ENCODE measurements around the gene PIP4K2A. TPM values are rescaled to one million over a fixed set of nuclear protein-coding genes. Genes with fewer than 3 reads are reported as not detected.

The PIP4K2A gene
- total RNA-seq, 2 experiments from 2014 or later = 107 to 108 TPM

DNA sequence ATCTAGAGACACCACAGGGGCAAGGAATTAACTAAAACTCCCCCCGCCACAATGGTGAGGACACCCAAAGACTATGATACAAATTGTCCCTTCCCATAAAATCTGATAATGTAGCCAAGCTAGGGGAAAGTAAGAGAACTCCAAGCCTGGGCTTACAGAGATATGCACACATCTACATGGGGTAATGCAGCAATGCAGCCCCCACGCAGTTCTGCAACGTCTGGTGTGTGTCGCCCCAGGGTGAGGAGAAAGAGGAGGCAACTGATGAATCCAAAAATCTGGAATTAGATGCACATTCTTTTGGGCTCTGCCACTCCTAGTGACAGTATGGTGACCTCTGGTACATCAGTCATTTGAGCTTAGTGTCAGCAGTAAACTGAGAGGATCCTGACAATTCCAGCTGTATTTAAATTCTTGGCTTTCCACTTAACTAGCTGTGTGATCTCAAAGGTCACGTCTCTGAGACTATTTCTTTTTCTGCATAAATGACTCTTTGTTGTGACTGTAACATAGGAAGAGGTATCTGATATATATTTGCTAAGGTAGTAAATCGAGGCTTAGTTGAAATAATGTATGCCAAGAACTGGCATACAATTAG lies 51.5 kb downstream of the PIP4K2A start:
- intact Hi-C loops (cut with micrococcal nuclease) = no loop called here
- peak overlapping the region; percentile 38 for H3K27ac Mint-ChIP-seq
- no peak overlapping the region for H3K4me3 Mint-ChIP-seq
- POLR2A ChIA-PET = no interaction called here
- H3K36me3 Mint-ChIP-seq = no peaks in the 10 kb centered on the region
- H3K4me1 Mint-ChIP-seq (ENCODE audit: low read depth) = peaks cover 77% of the 10 kb centered on the region
- CTCF ChIA-PET = interaction anchor here (0.7 to 0.9 kb wide), 3 partner anchors 9 to 327 kb away, joined by 3 to 4 read pairs (median 3); no protein-coding TSS in a partner anchor
- no peaks in the 10 kb centered on the region for H3K9me3 Mint-ChIP-seq
- no peak for DNase-seq
- no peaks in the 10 kb centered on the region for H3K27me3 Mint-ChIP-seq

DNA sequence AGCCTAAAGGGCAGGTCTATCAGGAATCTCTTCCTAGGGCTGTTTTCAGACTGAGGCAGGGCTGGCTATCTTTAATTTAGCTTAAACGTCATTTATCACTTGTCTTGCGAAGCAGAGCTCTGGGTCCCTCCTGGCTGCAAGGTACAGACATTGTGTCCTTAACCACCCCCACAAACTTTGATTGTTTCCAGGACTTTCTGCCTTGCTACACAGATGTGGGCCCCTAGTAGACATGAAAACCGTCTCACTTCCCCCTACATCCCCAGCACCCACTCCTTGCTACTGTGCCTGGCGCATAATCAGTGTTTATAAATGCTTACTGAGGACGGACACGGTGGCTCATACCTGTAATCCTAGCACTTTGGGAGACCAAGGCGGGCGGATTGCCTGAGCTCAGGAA lies 54.5 kb downstream of the PIP4K2A start:
- no peak for DNase-seq
- H3K4me3 Mint-ChIP-seq = no peak overlapping the region
- ChIA-PET POLR2A (interaction anchor here (0.6 to 0.9 kb wide), 2 partner anchors 11 to 54 kb away, joined by 3 read pairs; partner anchors contain the start of gene PIP4K2A), CTCF (no interaction called here)
- peaks cover 3% of the 10 kb centered on the region for H3K36me3 Mint-ChIP-seq
- intact Hi-C loops (cut with micrococcal nuclease) = loop anchor here (10.0 kb wide), 3 partner anchors 225 to 675 kb away; no protein-coding TSS in a partner anchor
- peaks cover 87% of the 10 kb centered on the region for H3K4me1 Mint-ChIP-seq (ENCODE audit: low read depth)
- H3K27me3 Mint-ChIP-seq = no peaks in the 10 kb centered on the region
- no peaks in the 10 kb centered on the region for H3K9me3 Mint-ChIP-seq
- peak overlapping the region; percentile 43 for H3K27ac Mint-ChIP-seq

DNA sequence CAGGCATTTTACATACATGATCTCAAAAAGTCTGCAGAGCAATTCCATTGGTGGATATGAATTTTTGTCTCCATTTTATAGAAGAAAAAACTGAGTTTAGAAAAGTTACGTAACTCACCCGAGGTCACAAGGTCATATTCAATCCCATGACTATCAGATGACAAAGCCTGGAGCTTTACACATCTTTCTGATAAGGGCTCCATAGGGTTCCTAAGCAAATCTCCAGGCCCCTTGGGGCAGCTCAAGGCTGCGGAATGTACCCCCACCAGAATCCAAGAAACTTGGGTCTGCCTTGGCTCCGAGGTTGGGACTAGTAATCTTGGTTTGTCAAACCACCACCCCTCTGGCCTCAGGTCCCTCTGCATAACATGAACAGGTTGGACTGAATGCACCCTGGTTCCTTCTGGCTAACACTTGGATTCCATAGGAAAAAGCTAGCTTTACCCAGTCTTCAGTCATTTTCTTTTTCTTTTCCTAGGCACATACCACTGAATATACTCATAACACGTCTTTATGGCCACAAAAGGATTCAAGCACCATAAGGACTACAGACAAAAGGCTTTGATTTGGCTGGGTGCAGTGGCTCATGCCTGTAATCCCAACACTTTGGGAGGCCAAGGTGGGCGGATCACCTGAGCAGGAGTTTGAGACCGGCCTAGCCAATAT lies 55.5 kb downstream of the PIP4K2A start:
- DNase-seq = no peak
- Mint-ChIP-seq H3K27ac (peak overlapping the region; percentile 84), H3K4me1 (ENCODE audit: low read depth) (peaks cover 89% of the 10 kb centered on the region), H3K4me3 (no peak overlapping the region), H3K36me3 (peaks cover 6% of the 10 kb centered on the region), H3K27me3 (no peaks in the 10 kb centered on the region), H3K9me3 (no peaks in the 10 kb centered on the region)
- intact Hi-C loops (cut with micrococcal nuclease) = loop anchor here (10.0 kb wide), 3 partner anchors 224 to 676 kb away; no protein-coding TSS in a partner anchor
- POLR2A ChIA-PET = interaction anchor here (1.4 kb wide), 1 partner anchor 10 kb away, joined by 4 read pairs; no protein-coding TSS in a partner anchor
- CTCF ChIA-PET = interaction anchor here (1.0 to 4.5 kb wide), 3 partner anchors 18 to 54 kb away, joined by 3 to 22 read pairs (median 4); no protein-coding TSS in a partner anchor

DNA sequence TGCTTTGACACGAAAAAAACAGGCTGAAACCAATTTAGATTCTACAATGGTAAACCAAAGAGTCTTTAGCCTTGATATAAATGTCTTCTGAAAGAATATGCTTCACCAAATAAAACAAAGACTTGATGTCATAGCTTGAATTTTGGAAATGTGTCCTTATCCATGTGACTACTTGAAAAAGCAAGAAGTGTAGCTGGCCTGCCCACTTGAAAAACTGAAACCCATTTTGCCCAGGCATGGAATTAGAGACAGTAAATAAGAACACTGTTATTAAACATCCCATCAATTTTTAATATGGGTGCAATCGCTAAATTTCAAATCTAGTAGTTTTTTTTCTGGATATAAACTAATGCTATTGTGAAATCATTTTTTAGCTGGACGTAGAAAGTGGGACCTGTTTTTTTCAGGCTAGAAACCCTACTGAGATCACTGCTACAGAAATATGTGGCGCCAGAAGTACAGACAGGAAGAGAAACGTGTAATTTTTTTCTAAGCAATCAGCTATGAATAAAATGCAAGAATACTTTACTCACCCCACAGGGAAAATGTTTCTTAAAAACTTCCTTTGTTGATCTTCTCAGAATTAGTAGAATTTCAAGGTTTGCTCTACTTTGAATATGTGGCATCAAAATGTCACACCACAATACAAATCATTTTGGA lies 56.7 kb downstream of the PIP4K2A start:
- Mint-ChIP-seq H3K9me3 (no peaks in the 10 kb centered on the region), H3K4me3 (peak overlapping the region; percentile 48), H3K36me3 (peaks cover 13% of the 10 kb centered on the region), H3K4me1 (ENCODE audit: low read depth) (peaks cover 94% of the 10 kb centered on the region), H3K27me3 (no peaks in the 10 kb centered on the region), H3K27ac (peak overlapping the region; percentile 84)
- POLR2A ChIA-PET = interaction anchor here (1.0 to 1.4 kb wide), 6 partner anchors 9 to 55 kb away, joined by 3 to 4 read pairs (median 4); no protein-coding TSS in a partner anchor
- CTCF ChIA-PET = interaction anchor here (0.8 to 4.5 kb wide), 5 partner anchors 9 to 27 kb away, joined by 4 to 22 read pairs (median 5); no protein-coding TSS in a partner anchor
- DNase-seq = no peak
- intact Hi-C loops (cut with micrococcal nuclease) = loop anchor here (10.0 kb wide), 3 partner anchors 223 to 677 kb away; no protein-coding TSS in a partner anchor

DNA sequence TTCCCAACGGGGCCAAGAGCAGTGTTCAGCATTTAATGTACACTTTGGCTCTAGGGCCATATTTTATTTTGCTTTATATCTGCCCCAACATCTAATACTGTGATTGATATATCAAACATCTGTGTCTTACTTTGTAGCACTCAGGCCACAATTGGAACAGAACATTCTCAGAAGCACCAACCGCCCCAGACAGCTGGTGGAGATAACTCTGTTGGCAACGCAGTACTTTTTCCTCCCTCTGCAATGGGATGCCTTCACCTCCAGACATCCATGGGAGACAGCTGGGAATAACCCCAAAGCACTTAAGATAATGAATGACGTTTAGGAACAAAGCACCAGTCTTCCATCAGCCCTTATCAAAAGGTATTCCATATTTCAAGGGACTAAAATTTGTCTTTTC lies 57.4 kb downstream of the PIP4K2A start:
- intact Hi-C loops (cut with micrococcal nuclease) = loop anchor here (10.0 kb wide), 3 partner anchors 222 to 678 kb away; no protein-coding TSS in a partner anchor

DNA sequence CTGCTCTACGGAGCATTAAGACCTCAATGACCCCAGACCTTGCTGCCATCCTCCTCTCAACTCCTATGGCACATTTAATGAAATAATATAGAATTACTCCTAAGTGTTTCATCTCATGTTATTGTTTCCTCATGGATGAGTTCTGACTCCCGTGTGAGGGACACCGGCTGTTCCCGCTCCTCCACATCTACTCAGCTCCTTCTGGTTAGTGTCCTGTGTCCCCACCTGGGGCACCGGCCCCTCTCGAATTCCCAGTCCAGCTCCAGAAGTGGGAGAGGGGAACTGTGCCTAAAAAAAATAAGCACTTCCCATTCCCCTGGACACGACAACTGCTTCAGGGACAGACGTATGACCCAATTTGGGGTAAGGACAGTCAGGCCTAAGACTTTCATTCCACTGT lies 58.3 kb downstream of the PIP4K2A start:
- Mint-ChIP-seq H3K4me1 (ENCODE audit: low read depth) (peaks cover 96% of the 10 kb centered on the region), H3K36me3 (peaks cover 25% of the 10 kb centered on the region), H3K27me3 (no peaks in the 10 kb centered on the region), H3K9me3 (no peaks in the 10 kb centered on the region), H3K27ac (peak overlapping the region; percentile 84), H3K4me3 (peak overlapping the region; percentile 60)
- CTCF ChIA-PET = interaction anchor here (0.8 to 4.5 kb wide), 8 partner anchors 10 to 57 kb away, joined by 3 to 22 read pairs (median 5); no protein-coding TSS in a partner anchor
- intact Hi-C loops (cut with micrococcal nuclease) = loop anchor here (10.0 kb wide), 3 partner anchors 221 to 679 kb away; no protein-coding TSS in a partner anchor
- no peak for DNase-seq
- POLR2A ChIA-PET = interaction anchor here (1.0 to 2.7 kb wide), 3 partner anchors 12 to 57 kb away, joined by 3 to 16 read pairs (median 15); no protein-coding TSS in a partner anchor

More for the DNA sequence above, 57.4 kb downstream of the PIP4K2A start:
- Mint-ChIP-seq H3K27ac (peak overlapping the region; percentile 84), H3K9me3 (no peaks in the 10 kb centered on the region), H3K36me3 (peaks cover 18% of the 10 kb centered on the region), H3K4me3 (no peak overlapping the region), H3K27me3 (no peaks in the 10 kb centered on the region), H3K4me1 (ENCODE audit: low read depth) (peaks cover 95% of the 10 kb centered on the region)
- ChIA-PET CTCF (interaction anchor here (0.8 to 4.5 kb wide), 5 partner anchors 8 to 26 kb away, joined by 4 to 22 read pairs (median 5); no protein-coding TSS in a partner anchor), POLR2A (interaction anchor here (1.1 to 1.3 kb wide), 3 partner anchors 12 to 55 kb away, joined by 3 read pairs; no protein-coding TSS in a partner anchor)
- DNase-seq = no peak

DNA sequence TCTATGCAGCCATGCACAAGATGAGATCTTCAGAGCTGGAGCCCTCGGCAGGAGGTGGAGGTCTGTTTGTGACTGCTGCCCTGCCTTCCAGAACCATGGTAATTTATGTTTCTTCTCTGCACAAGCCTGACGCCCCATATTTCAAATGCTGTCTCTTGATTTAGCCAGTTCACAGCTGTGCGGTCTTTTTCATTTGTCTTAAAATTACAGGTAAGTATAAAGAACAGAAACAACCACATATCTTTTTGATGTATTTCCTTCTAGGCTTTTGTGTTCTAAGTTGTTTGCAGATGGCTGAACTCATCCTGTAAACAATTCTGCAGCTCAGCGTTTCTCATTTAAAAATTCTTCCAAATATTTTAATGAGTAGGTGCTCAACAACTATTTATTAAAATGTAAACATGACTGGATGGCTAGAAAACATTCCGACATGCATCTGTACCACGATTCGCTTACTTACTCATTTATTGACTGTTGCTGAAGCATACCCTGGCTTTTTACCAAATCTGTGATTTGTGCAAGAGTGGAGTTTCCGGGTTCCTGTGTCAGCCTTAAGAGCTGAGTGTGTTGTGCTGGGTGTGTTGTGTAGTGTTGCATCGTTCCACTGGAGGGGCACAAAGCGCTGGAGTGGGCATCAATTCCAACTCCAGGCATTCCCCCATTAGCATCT lies 58.9 kb downstream of the PIP4K2A start:
- POLR2A ChIA-PET = interaction anchor here (1.0 to 2.7 kb wide), 4 partner anchors 13 to 57 kb away, joined by 3 to 16 read pairs (median 10); no protein-coding TSS in a partner anchor
- DNase-seq = peak; percentile 63

DNA sequence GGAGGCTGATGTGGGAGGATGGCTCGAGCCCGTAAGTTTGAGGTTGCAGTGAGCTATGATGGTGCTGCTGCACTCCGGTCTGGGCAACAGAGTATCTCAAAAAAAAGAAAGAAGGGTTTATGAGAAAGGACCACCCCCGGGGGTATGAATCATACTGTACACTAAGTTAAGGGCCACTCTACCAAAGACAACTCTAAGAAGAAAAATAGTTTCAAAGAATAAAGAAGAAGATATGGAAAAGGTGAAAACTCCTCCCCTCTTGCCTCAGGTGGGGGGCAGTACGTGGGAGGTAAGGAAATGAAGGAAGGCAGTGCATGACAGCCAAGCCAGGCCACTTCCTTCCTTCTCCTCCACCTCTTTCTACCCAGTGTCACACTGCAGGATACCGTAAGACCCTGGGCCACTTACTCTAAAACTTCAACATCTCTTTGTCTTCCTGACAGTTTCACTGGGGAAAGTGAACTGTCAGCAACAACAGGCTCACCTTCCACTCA lies 61.3 kb downstream of the PIP4K2A start:
- H3K27ac Mint-ChIP-seq = peak overlapping the region; percentile 97
- intact Hi-C loops (cut with micrococcal nuclease) = loop anchor here (1.0 to 10.0 kb wide), 6 partner anchors 23 to 682 kb away; no protein-coding TSS in a partner anchor
- H3K27me3 Mint-ChIP-seq = no peaks in the 10 kb centered on the region
- H3K9me3 Mint-ChIP-seq = no peaks in the 10 kb centered on the region
- H3K4me3 Mint-ChIP-seq = peak overlapping the region; percentile 72
- H3K4me1 Mint-ChIP-seq (ENCODE audit: low read depth) = peaks cover 97% of the 10 kb centered on the region
- DNase-seq = peak; percentile 70
- CTCF ChIA-PET = no interaction called here
- peaks cover 25% of the 10 kb centered on the region for H3K36me3 Mint-ChIP-seq
- POLR2A ChIA-PET = interaction anchor here (0.6 kb wide), 1 partner anchor 52 kb away, joined by 3 read pairs; no protein-coding TSS in a partner anchor

More for the DNA sequence above, 58.9 kb downstream of the PIP4K2A start:
- intact Hi-C loops (cut with micrococcal nuclease) = loop anchor here (1.0 to 10.0 kb wide), 7 partner anchors 9 to 679 kb away; no protein-coding TSS in a partner anchor
- Mint-ChIP-seq H3K36me3 (peaks cover 25% of the 10 kb centered on the region), H3K4me3 (peak overlapping the region; percentile 60), H3K27me3 (no peaks in the 10 kb centered on the region), H3K4me1 (ENCODE audit: low read depth) (peaks cover 95% of the 10 kb centered on the region), H3K27ac (peak overlapping the region; percentile 84), H3K9me3 (no peaks in the 10 kb centered on the region)
- CTCF ChIA-PET = interaction anchor here (0.8 to 4.5 kb wide), 9 partner anchors 11 to 57 kb away, joined by 3 to 22 read pairs (median 5); no protein-coding TSS in a partner anchor

DNA sequence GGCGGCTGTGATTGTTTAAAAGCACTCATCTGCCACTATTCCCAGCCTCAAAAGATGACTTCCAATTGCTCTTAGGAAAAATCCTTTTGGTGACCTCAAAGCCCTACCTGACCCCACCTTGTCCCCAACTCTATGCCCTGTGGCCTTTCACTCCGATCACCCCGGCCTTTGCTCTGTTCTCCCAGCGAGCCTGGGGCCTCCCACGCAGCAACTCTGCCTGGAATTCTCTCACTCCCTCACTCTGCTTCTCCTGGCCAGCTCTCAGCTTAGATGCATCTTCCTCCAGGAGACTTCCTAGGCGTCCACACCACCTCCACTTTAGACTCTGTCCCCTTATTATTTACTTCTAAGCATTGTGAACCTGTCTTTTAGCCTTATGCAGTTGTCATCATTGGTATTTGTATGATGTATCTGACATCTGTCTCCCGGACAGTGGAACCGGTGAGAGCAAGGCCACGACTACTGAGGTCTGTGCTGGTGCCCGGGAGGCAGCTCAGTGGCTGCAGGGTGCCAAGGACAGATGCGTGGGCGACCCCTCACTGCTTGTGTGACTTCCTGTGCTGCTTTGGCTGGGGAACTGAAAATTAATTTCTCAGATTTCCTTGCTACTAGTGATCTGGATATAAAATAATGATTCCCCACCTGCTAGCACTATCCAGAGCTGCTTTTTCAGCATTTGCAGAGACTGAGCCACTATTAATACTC lies 63.0 kb downstream of the PIP4K2A start:
- H3K4me1 Mint-ChIP-seq (ENCODE audit: low read depth) = peaks cover 97% of the 10 kb centered on the region
- H3K27ac Mint-ChIP-seq = peak overlapping the region; percentile 95
- intact Hi-C loops (cut with micrococcal nuclease) = loop anchor here (2.0 to 10.0 kb wide), 5 partner anchors 41 to 683 kb away; no protein-coding TSS in a partner anchor
- H3K4me3 Mint-ChIP-seq = peak overlapping the region; percentile 46
- H3K36me3 Mint-ChIP-seq = peaks cover 23% of the 10 kb centered on the region
- DNase-seq = peak; percentile 70
- no peaks in the 10 kb centered on the region for H3K9me3 Mint-ChIP-seq
- CTCF ChIA-PET = interaction anchor here (0.7 to 0.8 kb wide), 2 partner anchors 30 to 69 kb away, joined by 3 to 5 read pairs; no protein-coding TSS in a partner anchor
- POLR2A ChIA-PET = interaction anchor here (1.1 to 4.6 kb wide), 3 partner anchors 20 to 31 kb away, joined by 4 to 43 read pairs (median 29); no protein-coding TSS in a partner anchor
- no peaks in the 10 kb centered on the region for H3K27me3 Mint-ChIP-seq

DNA sequence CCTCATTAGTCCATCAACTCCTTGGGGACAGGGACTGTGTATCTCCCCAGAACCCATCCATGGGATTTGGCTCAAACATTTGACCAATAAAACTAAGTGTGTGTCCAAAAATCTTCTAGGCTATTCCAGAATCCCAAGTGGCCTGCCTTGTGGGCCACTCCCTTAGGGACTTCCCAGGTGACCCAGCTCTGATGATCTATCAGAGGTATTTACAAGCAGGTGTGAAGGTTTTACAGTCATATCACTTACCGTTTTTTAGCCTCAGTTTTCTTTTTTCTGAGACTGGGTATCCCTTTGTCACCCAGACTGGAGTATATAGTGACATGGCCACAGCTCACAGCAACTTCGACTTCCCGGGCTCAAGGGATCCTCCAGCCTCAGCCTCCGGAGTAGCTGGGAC lies 64.4 kb downstream of the PIP4K2A start:
- CTCF ChIA-PET = interaction anchor here (1.5 to 2.8 kb wide), 3 partner anchors 8 to 63 kb away, joined by 6 to 8 read pairs (median 7); partner anchors contain the start of gene PIP4K2A
- Mint-ChIP-seq H3K9me3 (no peaks in the 10 kb centered on the region), H3K36me3 (peaks cover 22% of the 10 kb centered on the region), H3K27ac (peak overlapping the region; percentile 95), H3K4me3 (peak overlapping the region; percentile 74), H3K4me1 (ENCODE audit: low read depth) (peaks cover 90% of the 10 kb centered on the region), H3K27me3 (no peaks in the 10 kb centered on the region)
- POLR2A ChIA-PET = interaction anchor here (0.7 to 4.6 kb wide), 7 partner anchors 19 to 312 kb away, joined by 3 to 43 read pairs (median 3); no protein-coding TSS in a partner anchor
- intact Hi-C loops (cut with micrococcal nuclease) = loop anchor here (1.0 to 10.0 kb wide), 8 partner anchors 19 to 685 kb away; no protein-coding TSS in a partner anchor
- DNase-seq = no peak
